Effector CD4-positive, alpha-beta T cell (primary cell): ENCODE results near the gene SYNJ2BP.
"Not testable (repeated sequence)": the region's sequence is repeated elsewhere in the genome, so short reads cannot be mapped to it uniquely, and the experiment has no call there.

Experiments used
- DNase-seq: peaks from one replicate; pipeline ENCODE4 v3.0.0-alpha.2; 2020
- total RNA-seq: gene quantifications from one replicate; lab custom pipeline; 2026; lab: John Stamatoyannopoulos, UW

The SYNJ2BP gene
- total RNA-seq = 23.8 reads per million, percentile 51 among the genes with 10 or more reads in this experiment

GRCh38 chr14:70416725-70417349, at the start of gene SYNJ2BP:
Gene SYNJ2BP (minus strand): TSS chr14:70417090. CDS start chr14:70416963, 127 bp downstream.
- peak; percentile 35 for DNase-seq

GRCh38 chr14:70454731-70455130, 37.8 kb upstream of the SYNJ2BP start:
- DNase-seq = no peak

- no peak for DNase-seq
Measured at GRCh38 chr14:70451874-70452273, 35.0 kb upstream of the SYNJ2BP start, which contains the start of gene ADAM21. Gene ADAM21 (plus strand): TSS chr14:70452174. CDS start chr14:70457500, 5,326 bp downstream.

GRCh38 chr14:70448633-70449340, 31.9 kb upstream of the SYNJ2BP start:
- DNase-seq = no peak

- DNase-seq = no peak
Measured at GRCh38 chr14:70442750-70443149, 25.9 kb upstream of the SYNJ2BP start.

GRCh38 chr14:70441641-70442040, 24.8 kb upstream of the SYNJ2BP start:
- DNase-seq = no peak

GRCh38 chr14:70436867-70437266, 20.0 kb upstream of the SYNJ2BP start:
- DNase-seq = no peak

GRCh38 chr14:70426555-70426954, 9.7 kb upstream of the SYNJ2BP start:
- DNase-seq = not testable (repeated sequence)

GRCh38 chr14:70425354-70425753, 8.5 kb upstream of the SYNJ2BP start:
- no peak for DNase-seq

GRCh38 chr14:70422538-70422937, 5.6 kb upstream of the SYNJ2BP start:
- DNase-seq = no peak

GRCh38 chr14:70419270-70419931, 2.5 kb upstream of the SYNJ2BP start:
- not testable (repeated sequence) for DNase-seq

GRCh38 chr14:70416338-70416724, 559 bp downstream of the SYNJ2BP start:
- no peak for DNase-seq

- no peak for DNase-seq
Measured at GRCh38 chr14:70415788-70416187, 1.1 kb downstream of the SYNJ2BP start.

GRCh38 chr14:70407621-70408020, 9.3 kb downstream of the SYNJ2BP start:
- DNase-seq = no peak

GRCh38 chr14:70406216-70406615, 10.7 kb downstream of the SYNJ2BP start:
- DNase-seq = not testable (repeated sequence)

GRCh38 chr14:70403335-70403734, 13.6 kb downstream of the SYNJ2BP start:
- not testable (repeated sequence) for DNase-seq

GRCh38 chr14:70401643-70402042, 15.2 kb downstream of the SYNJ2BP start:
- DNase-seq = no peak

GRCh38 chr14:70398706-70399431, 18.0 kb downstream of the SYNJ2BP start:
- no peak for DNase-seq

GRCh38 chr14:70398280-70398679, 18.6 kb downstream of the SYNJ2BP start:
- DNase-seq = no peak

GRCh38 chr14:70397746-70398145, 19.1 kb downstream of the SYNJ2BP start:
- DNase-seq = no peak

- DNase-seq = no peak
Measured at GRCh38 chr14:70394674-70395306, 22.1 kb downstream of the SYNJ2BP start.

- DNase-seq = no peak
Measured at GRCh38 chr14:70392676-70393075, 24.2 kb downstream of the SYNJ2BP start.
